GM23248 (cell line): ENCODE measurements around the gene RAB1A.

Experiments
- EZH2 ChIP-seq: fragments of 200-600 bp; sonication (generic); IDR thresholded peaks from 2 replicates; pipeline ENCODE4 v1.6.1; 2018; ENCODE audit warnings: antibody characterized with exemption, mild to moderate bottlenecking; ENCODE audit not compliant: insufficient read depth, poor library complexity, severe bottlenecking
- EZH2phosphoT487 ChIP-seq: fragments of 200-600 bp; sonication (generic); IDR thresholded peaks from 2 replicates; pipeline ENCODE4 v1.6.1; 2018; ENCODE audit warnings: antibody characterized with exemption, moderate library complexity, mild to moderate bottlenecking, low read depth; ENCODE audit not compliant: insufficient read depth

DNA sequence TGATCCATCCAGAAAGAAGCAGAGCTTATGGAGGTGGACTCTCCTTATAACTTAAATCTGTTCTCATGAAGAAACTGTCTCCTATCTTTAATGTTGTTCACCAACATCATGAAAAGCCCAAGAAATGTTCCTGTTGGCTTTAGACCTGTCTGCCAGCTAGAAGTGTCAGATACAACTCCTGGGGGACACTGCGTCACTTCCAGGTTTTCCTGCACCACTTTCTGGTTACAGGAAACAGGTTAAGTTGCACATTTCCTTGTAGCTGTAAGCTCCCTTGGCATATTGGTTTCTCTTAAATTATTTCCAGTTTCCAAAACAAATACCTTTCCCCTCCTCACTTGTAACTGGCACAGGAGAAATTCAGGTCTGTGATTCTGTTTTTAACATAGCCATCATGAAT lies 70.8 kb downstream of the RAB1A start:
- TF ChIP-seq EZH2 (no peak), EZH2phosphoT487 (no peak)
